Activated CD8-positive, alpha-beta memory T cell treated with anti-CD3 and anti-CD28 coated beads, Interleukin-2, amount 50 U/mL, for 1 hour (primary cell): Measurements from ENCODE around the gene WNT7B.

Experiments used
- DNase-seq: peaks from one replicate; pipeline ENCODE4 v3.0.0-alpha.2; 2020; ENCODE audit errors: extremely low read depth

WNT7B gene

GRCh38 chr22:45971408-45972028, 5.4 kb downstream of the WNT7B start:
- no peak for DNase-seq

GRCh38 chr22:45970705-45971407, 6.1 kb downstream of the WNT7B start:
- no peak for DNase-seq

DNA sequence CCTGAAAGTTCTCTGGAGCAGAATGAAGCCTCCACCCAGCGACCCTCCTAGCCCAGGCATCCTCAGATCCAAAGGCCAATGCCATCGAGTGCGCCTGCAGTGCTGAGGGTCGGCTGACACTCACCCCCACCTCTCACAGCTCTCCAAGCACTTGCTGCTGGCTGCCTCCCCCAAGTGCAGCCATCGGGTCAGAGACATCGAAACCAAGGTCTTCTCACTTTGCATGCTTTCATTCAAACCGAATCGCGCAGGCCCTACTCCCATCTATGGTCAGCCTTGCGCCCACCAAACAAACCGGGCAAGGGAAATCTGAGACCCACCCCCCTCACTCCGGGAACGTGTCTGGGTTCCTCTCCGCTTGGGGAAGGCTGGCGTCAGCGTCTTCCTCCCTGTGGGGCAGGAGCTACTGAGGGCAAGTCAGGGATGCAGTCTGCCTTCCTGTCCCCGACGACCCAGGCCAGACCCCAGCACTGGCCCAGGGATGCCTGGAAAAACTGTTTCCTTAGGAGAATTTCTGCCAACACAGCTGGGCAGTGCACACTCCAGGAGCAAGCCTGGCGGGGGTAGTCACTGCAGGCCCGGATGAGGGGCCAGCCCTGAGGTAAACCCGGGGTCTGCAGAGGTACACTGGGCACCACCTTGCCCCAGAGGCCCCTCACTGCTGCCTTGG, 7.0 kb downstream of the WNT7B start:
- DNase-seq = no peak

DNA sequence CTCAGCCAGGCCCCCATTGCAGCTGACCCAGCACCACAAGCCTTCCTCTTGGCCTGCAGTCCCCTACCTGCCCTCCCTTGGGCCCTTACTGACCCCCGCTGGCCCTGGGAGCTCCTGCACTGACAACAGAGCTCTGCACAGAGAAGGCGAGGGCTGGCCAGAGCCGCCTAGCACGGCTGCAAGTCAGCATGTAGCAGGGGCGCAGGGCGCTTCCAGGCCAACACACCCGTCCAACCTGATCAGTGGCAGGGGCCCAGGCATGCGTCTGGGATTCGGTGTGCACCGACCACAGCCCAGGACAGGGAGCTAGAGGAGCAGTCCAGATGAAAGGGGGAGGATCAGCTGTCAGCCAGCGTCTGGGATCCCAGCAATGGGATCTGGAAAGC, 7.6 kb downstream of the WNT7B start:
- no peak for DNase-seq

DNA sequence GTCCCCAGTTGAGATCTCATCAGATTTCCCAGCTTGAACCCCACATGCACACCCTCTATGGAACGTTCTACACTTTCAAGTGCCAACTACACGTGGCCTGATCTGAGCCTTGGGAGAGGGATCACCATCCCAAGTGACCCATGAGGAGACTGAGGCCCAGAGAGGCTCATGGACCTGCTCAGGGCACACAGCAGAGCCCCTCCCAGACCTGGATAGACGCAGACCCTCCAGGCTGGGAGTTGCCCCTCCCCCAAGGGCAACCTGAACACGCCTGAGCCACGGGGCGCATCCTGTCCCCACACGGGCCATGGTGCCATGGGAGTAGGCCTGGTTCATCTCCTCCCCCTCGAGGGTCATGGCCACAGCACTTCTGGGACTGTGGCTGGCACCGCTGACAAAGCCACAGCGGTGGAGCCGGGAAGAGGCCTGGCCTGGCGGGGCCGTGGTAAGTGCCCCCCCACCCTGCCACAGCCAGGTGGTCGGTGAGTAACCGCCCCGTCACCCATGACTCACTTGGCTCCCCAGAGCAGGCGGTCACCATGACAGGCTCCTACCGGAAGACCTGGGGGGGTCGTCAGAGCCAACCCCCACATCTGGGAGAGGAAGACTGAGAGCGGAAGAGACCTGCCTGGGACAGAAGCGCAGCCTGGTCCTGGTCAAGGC, 8.1 kb downstream of the WNT7B start:
- DNase-seq = no peak

GRCh38 chr22:45968003-45968650, 8.8 kb downstream of the WNT7B start:
- no peak for DNase-seq

DNA sequence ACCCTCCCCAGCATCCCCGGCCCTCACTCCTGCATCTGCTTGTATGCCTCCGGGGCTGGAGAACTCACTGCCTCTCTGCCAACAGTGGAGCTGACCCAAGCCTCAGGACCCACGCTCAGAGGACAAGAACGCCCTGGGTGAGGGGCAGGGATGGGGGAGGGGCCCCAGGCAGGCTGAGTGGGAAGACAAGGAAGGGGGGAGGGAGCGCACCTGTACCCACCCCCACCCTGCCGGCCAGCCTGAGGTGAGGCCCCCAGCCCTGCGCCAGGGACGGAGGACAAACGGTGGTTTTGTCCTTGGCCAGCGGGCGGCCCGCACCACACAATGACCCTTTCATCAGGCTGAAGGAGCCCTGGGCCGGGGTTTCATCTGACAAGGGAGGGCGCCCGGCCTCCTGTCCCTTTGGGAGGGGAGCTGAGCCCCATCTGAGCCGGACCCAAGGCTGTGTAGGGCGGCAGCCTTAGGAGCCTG, 10.0 kb downstream of the WNT7B start:
- DNase-seq = no peak

DNA sequence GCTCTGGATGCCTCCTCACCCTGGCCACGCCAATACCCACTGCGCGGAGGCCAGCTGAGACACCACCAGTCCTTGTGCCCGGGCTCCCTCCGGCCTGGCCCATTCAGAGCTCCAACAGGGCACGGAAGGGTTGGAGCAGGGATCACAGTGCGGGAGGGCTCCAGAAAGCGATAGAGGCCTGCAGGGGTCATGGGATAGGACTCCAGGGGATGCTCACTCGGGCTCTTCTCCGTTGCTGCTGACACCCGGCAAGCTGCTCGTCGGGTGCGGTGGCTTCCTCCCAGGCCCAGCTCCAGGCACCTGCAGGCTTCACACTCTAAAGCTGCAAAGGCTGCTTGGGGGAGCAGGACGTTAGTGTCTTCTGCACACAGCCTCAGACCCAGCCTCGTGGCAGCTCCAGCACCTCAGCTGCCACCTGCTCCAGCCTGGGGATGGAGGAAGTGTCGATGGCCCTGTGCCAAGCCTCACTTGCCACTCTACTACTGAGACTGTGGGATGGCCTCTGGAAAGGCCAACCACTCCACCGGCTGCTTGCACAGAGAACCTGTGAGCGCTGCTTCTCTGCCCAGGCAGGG, 10.6 kb downstream of the WNT7B start:
- DNase-seq = no peak

- DNase-seq = no peak
These were observed 11.4 kb downstream of the WNT7B start for GRCh38 chr22:45965563-45965962.

- DNase-seq = no peak
These were observed 11.9 kb downstream of the WNT7B start for GRCh38 chr22:45964926-45965527.

GRCh38 chr22:45964372-45964771, 12.6 kb downstream of the WNT7B start:
- no peak for DNase-seq

- DNase-seq = no peak
These were observed 13.1 kb downstream of the WNT7B start for GRCh38 chr22:45963821-45964220.

- no peak for DNase-seq
These were observed 14.1 kb downstream of the WNT7B start for GRCh38 chr22:45962756-45963324.

GRCh38 chr22:45962434-45962718, 14.6 kb downstream of the WNT7B start:
- DNase-seq = no peak

GRCh38 chr22:45961679-45962433, 15.1 kb downstream of the WNT7B start:
- no peak for DNase-seq

GRCh38 chr22:45960477-45961386, 16.2 kb downstream of the WNT7B start:
- no peak for DNase-seq

DNA sequence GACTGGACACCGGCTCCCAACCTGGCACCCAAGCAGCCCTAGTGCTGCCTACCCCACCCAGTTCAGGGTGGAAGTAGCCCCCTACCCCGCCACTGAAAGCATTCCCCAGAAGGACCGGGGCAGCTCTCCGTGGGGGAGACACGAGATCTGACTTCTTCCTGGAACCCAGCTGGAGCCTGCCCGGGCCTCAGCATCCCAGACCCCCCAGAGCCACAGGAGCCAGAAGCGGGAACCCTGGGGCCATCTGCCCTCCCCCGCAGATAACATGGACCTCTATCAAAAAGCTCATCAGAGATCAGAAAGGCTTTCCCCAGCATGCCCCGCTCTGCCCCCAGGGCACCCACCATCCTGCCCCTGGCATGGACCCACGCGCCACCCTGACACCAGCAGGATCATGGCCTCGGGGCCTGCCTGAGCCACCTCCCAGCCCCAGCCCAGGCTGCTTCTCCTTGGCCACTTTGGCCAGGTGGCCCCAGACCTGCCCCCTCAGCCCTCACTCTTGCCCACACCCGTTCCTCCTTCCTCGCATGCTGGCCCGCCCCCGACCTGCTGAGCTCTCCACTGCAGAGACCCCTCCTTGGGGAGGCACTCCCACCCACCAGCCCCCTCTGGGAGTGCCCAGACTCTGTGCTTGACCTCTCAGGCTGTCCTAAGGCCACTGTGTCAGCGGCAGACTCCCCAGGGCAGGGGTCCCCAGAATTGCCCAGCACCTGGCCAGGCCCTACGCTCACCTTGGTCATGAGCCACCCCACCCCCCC, 17.1 kb downstream of the WNT7B start:
- no peak for DNase-seq

- no peak for DNase-seq
These were observed 18.0 kb downstream of the WNT7B start for GRCh38 chr22:45958971-45959370.

GRCh38 chr22:45957826-45958225, 19.1 kb downstream of the WNT7B start:
- DNase-seq = no peak
